Spleen (tissue), 11 donors: Measurements from ENCODE around the gene SIGLEC1. TPM values are rescaled to one million over a fixed set of nuclear protein-coding genes. Genes with fewer than 3 reads are reported as not detected.

Experiments
- DNase-seq: peaks from one replicate; pipeline ENCODE4 v3.0.0-alpha.2; 2020
- H3K27ac ChIP-seq, 8 donors: fragments of 200-600 bp; sonication (generic) in 7 of 8; 1 replicate in 4 of 8; 2 replicates in 4 of 8; pipeline versions ENCODE4 v1.5.0 to v1.8.0; 2016 to 2021; ENCODE audit warnings: inconsistent platforms in 4 of 8, mild to moderate bottlenecking in 4 of 8, moderate library complexity in 1 of 8
- H3K27me3 ChIP-seq, 7 donors: fragments of 200-600 bp; sonication (generic) in 6 of 7; replicated peaks in 1 of 7; 1 replicate in 4 of 7; 2 replicates in 3 of 7; pipeline versions ENCODE4 v1.5.0 to v1.8.0; 2016 to 2021; ENCODE audit warnings: inconsistent platforms in 3 of 7, mild to moderate bottlenecking in 1 of 7
- H3K36me3 ChIP-seq, 6 donors: fragments of 200-600 bp; sonication (generic) in 5 of 6; 1 replicate in 4 of 6; 2 replicates in 2 of 6; pipeline versions ENCODE4 v1.5.0 to v1.8.0; 2016 to 2021; ENCODE audit warnings: inconsistent platforms in 2 of 6
- H3K4me1 ChIP-seq, 6 donors: fragments of 200-600 bp; sonication (generic) in 5 of 6; 1 replicate in 3 of 6; 2 replicates in 3 of 6; pipeline versions ENCODE4 v1.5.0 to v1.8.0; 2016 to 2021; ENCODE audit warnings: inconsistent platforms in 3 of 6
- H3K4me3 ChIP-seq, 8 donors: fragments of 200-600 bp; sonication (generic) in 7 of 8; 1 replicate in 4 of 8; 2 replicates in 4 of 8; pipeline versions ENCODE4 v1.5.0 to v1.8.0; 2016 to 2021; ENCODE audit warnings: inconsistent platforms in 4 of 8, mild to moderate bottlenecking in 4 of 8, moderate library complexity in 2 of 8
- H3K9me3 ChIP-seq, 8 donors: fragments of 200-600 bp; sonication (generic) in 7 of 8; 1 replicate in 4 of 8; 2 replicates in 4 of 8; pipeline versions ENCODE4 v1.5.0 to v1.8.0; 2016 to 2021; ENCODE audit warnings: inconsistent platforms in 4 of 8
- CTCF ChIP-seq, 11 experiments: fragments of 200-600 bp in 7 of 11; fragments of 450-650 bp in 4 of 11; sonication (generic) in 4 of 11; IDR thresholded peaks in 8 of 11; conservative IDR thresholded peaks in 3 of 11; 1 replicate in 7 of 11; 2 replicates in 4 of 11; pipeline versions ENCODE4 v1.4.0 to v1.8.0; 2016 to 2021; ENCODE audit warnings: antibody characterized with exemption in 11 of 11, inconsistent platforms in 4 of 11, mild to moderate bottlenecking in 1 of 11
- POLR2A ChIP-seq, 3 donors: fragments of 450-650 bp; IDR thresholded peaks; one replicate each; pipeline ENCODE4 v1.5.1; 2017; ENCODE audit warnings: antibody characterized with exemption in 3 of 3, mild to moderate bottlenecking in 1 of 3
- POLR2AphosphoS5 ChIP-seq, 3 donors: sonication (generic); formaldehyde crosslinking; IDR thresholded peaks; one replicate each; pipeline ENCODE4 v1.5.1; 2017; ENCODE audit warnings: antibody characterized with exemption in 3 of 3
- WGBS, 5 donors: extraction: QIAGEN DNeasy Blood & Tissue Kit in 3 of 5; methylation state at CpG; one replicate each; pipeline versions ENCODE4 v1.1.5 to v1.1.7; 2013 to 2018; 5-methylcytosine and 5-hydroxymethylcytosine counted together
- intact Hi-C: fragments of 100-400 bp; cut with DNase I; formaldehyde crosslinking; loops from one replicate; pipeline ENCODE4 v1.15.0; 2023; ENCODE audit warnings: low total_unique reads
- polyA plus RNA-seq, 3 donors: library from polyadenylated mRNA; stranded (reverse); fragments of 200-250 nt; gene quantifications; one replicate each; pipeline ENCODE4 v1.2.1, GENCODE V29; 2013
- total RNA-seq, 7 donors: library from RNA; depleted of rRNA in 3 of 7; stranded (reverse); fragments of >200 nt in 3 of 7; fragmentation: NEBNext Ultra II Directional in 4 of 7; extraction: Animal tissue kit (Norgen Biotek cat#: 25700) in 4 of 7; gene quantifications; one replicate each; pipeline versions ENCODE4 v1.1.0 to v1.2.1, GENCODE V29; 2016 to 2021
- donor health status: healthy with polysubstance abuse.
- donor health status: DM: no; HTN: no; CAD: no; lungs with moderate emphysema.
- donor health status: DM: no; HTN: no; CAD: no.
- donor health status: Bipolar disorder and iron deficiency.
- donor health status: healthy.
- donor health status: DM: no; HTN: no; CAD: no.
- donor health status: DM: yes; HTN: yes; CAD: no.

The SIGLEC1 gene
- total and polyA plus RNA-seq, 10 donors, result 3.0 to 50.2 (median 14.9) TPM

GRCh38 chr20:3693376-3693775 is 19.0 kb downstream of the SIGLEC1 start:
- H3K4me3 ChIP-seq, result no peak overlapping the region
- no peaks in the 10 kb centered on the region for H3K4me1 ChIP-seq
- no peaks in the 10 kb centered on the region for H3K27me3 ChIP-seq
- intact Hi-C loops, result no loop called here
- H3K27ac ChIP-seq, result no peak overlapping the region
- peaks cover 0 to 9% (median 6%) of the 10 kb centered on the region in 8 donors for H3K9me3 ChIP-seq
- no peak for TF ChIP-seq POLR2A (IDR thresholded peaks at IDR 0.05)
- no peak for TF ChIP-seq CTCF (IDR thresholded peaks at IDR 0.05 in 8 of 11, conservative IDR thresholded peaks at IDR 0.05 in 3 of 11)
- TF ChIP-seq POLR2AphosphoS5 (IDR thresholded peaks at IDR 0.05), result no peak
- H3K36me3 ChIP-seq, result peaks cover 0 to 39% (median 0%) of the 10 kb centered on the region in 6 donors
- WGBS, 5 donors, result 81 to 100% (median 91%) methylated on average over 2 to 13 of the region's 13 CpGs
- DNase-seq, result no peak

- Histone ChIP-seq H3K4me3 (no peak overlapping the region), H3K27ac (no peak overlapping the region), H3K9me3 (peaks cover 0 to 9% (median 6%) of the 10 kb centered on the region in 8 donors), H3K4me1 (no peaks in the 10 kb centered on the region), H3K36me3 (peaks cover 0 to 39% (median 0%) of the 10 kb centered on the region in 6 donors), H3K27me3 (no peaks in the 10 kb centered on the region)
- WGBS, 5 donors, result 90 to 93% (median 92%) methylated on average over 5 to 23 of the region's 23 CpGs
- no peak for DNase-seq
- intact Hi-C loops, result no loop called here
- TF ChIP-seq POLR2A (IDR thresholded peaks at IDR 0.05) (no peak), CTCF (IDR thresholded peaks at IDR 0.05 in 8 of 11, conservative IDR thresholded peaks at IDR 0.05 in 3 of 11) (no peak), POLR2AphosphoS5 (IDR thresholded peaks at IDR 0.05) (no peak)
Observed at GRCh38 chr20:3692706-3693294, 19.6 kb downstream of the SIGLEC1 start.

- DNase-seq, result no peak
- WGBS, 5 donors, result 82 to 95% (median 91%) methylated on average over 5 to 9 of the region's 9 CpGs
Observed at GRCh38 chr20:3691897-3692296, 20.5 kb downstream of the SIGLEC1 start.

More at GRCh38 chr20:3691897-3692296, 20.5 kb downstream of the SIGLEC1 start:
- no peaks in the 10 kb centered on the region for H3K4me1 ChIP-seq
- no peak overlapping the region for H3K4me3 ChIP-seq
- H3K27me3 ChIP-seq, result no peaks in the 10 kb centered on the region
- TF ChIP-seq CTCF (IDR thresholded peaks at IDR 0.05 in 8 of 11, conservative IDR thresholded peaks at IDR 0.05 in 3 of 11), result no peak
- TF ChIP-seq POLR2A (IDR thresholded peaks at IDR 0.05), result no peak
- TF ChIP-seq POLR2AphosphoS5 (IDR thresholded peaks at IDR 0.05), result no peak
- peaks cover 0 to 39% (median 0%) of the 10 kb centered on the region in 6 donors for H3K36me3 ChIP-seq
- peaks cover 0 to 9% (median 6%) of the 10 kb centered on the region in 8 donors for H3K9me3 ChIP-seq
- intact Hi-C loops, result no loop called here
- no peak overlapping the region for H3K27ac ChIP-seq
